Stimulated activated CD8-positive, alpha-beta memory T cell treated with anti-CD3 and anti-CD28 coated beads, Interleukin-7, amount 100 ng/mL, for 48 hours (primary cell): ENCODE data around the gene C22orf39.

ENCODE experiments used
- DNase-seq, 2 donors: peaks; one replicate each; pipeline ENCODE4 v3.0.0-alpha.2; 2020; ENCODE audit warnings: low read depth in 1 of 2; ENCODE audit errors: extremely low read depth in 1 of 2

C22orf39 gene

GRCh38 chr22:19432133-19432851 is 15.2 kb downstream of the C22orf39 start, which contains the start of gene MRPL40:
Gene MRPL40 (plus strand): TSS chr22:19432545. CDS start chr22:19432555, 10 bp downstream.
- DNase-seq: peak; percentile 86 to 88

DNA sequence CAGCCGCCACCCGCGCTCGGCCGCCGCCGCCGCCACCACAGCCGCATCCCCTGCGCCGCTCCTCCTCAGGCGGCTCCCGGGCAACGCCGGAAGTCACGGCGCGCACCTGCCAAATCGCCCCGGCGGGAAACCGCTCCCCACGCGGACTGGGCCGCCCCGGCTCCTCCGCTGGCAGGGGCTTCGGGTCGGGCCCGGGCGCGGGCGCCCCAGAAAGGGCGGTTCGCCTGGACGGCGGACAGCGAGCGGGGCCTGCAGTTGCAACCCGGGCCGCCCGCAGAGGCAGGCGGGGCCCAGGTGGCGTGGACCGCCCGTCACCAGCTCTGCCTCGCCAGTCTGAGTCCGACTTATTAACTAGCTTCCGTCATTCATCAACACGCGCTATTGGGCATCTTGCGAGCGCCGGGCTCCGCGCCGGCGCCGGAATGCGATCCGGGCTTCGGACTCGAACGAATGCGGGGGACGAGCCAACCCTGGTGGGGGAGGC is 15.8 kb downstream of the C22orf39 start, which contains the start of gene HIRA:
TSS of gene HIRA (minus strand) at position 85 of the 484 bp plus-strand sequence. CDS start 257 bp downstream, outside the sequence.
- DNase-seq: peak; percentile 57 to 74

- DNase-seq: no peak
Measured at GRCh38 chr22:19430890-19431541, 16.5 kb downstream of the C22orf39 start.

- DNase-seq: no peak
Measured at GRCh38 chr22:19429950-19430889, 17.3 kb downstream of the C22orf39 start.

DNA sequence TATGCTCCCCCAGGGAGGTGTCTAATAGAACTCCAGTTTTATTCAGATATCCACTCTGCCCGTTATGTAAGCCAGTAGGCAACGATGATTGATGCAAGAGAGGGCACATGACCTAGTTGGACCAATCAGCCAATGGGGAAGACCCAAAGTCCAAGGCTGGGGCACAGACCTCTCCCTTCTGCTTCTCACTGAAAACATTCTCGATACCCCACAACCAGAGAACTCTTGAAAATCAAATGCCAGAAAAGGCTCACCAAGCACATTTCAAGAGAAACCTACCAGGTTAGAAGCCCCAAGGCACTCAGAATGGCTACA is 23.4 kb downstream of the C22orf39 start:
- DNase-seq: no peak

GRCh38 chr22:19422440-19423301 is 24.8 kb downstream of the C22orf39 start:
- no peak for DNase-seq

- DNase-seq: no peak
Measured at GRCh38 chr22:19420321-19420720, 27.2 kb downstream of the C22orf39 start.

GRCh38 chr22:19419464-19420178 is 27.9 kb downstream of the C22orf39 start:
- peak; percentile 9 to 53 for DNase-seq

- DNase-seq: no peak
Measured at GRCh38 chr22:19419086-19419463, 28.4 kb downstream of the C22orf39 start.

DNA sequence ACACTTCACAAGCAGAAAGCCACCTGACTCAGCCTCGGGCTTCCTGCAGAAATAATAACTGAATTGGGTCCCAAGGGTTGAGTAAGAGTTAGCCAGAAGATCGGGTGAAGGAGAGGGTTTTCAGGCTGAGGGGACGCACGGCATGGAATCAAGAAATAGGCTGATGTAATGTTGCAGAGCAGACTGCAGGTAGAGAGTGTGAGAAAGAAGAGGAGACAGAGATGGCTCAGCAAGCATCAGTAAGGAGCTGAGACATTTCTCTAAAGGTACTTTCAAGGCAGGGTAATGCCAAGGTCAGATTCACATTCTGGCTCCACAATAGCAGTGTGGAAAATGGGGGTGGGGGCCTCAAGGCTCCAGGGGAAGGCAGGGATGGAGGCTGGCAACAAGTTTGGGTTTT is 34.6 kb downstream of the C22orf39 start:
- DNase-seq: no peak

GRCh38 chr22:19412478-19412877 is 35.0 kb downstream of the C22orf39 start:
- DNase-seq: no peak

- DNase-seq: no peak
Measured at GRCh38 chr22:19411690-19412045, 35.8 kb downstream of the C22orf39 start.

GRCh38 chr22:19410941-19411689 is 36.4 kb downstream of the C22orf39 start:
- DNase-seq: no peak

DNA sequence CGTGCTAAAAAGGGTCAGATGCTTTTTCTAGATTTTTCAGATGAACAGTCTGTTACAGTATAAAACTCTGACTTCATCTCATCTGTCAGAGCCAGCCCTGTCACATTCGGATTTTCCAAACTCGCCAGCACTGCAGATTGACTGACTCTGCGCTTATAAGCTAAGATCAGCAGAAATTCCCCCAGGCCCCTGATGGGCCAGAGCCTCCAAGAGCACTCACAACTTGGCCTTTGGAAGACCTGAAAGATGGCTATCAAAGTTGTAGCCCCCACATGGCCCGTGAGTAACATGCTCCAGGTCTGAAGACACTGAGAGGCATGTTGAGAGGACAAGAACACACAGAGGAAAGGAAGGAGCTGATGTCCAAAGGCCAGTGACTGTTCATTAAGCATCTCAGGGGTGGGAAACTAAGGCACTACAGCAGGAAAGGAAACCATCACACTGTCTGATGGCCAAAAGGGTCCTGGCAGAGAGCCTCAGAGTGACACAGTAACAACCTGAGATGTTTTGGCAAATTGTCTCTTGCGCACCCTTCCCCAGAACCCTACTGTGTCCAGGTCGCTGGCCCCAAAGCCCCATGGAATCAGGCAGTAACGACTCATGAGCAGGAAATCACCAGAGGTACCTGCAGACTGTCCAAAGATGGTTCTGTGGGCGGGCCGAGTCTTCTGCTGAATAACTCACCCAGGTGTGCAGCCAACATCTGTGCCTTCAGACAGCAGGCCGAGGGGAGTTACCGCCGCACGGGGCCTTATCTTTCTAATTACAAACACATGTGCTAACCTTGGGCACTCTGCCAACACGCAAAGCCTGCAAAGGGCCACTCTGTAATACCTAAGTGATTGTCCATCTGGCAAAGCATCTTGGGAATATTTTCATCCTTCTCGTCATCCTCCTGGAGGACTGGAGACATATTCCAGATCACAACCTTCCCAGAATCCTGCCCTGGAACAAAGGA is 39.6 kb downstream of the C22orf39 start:
- DNase-seq: no peak

DNA sequence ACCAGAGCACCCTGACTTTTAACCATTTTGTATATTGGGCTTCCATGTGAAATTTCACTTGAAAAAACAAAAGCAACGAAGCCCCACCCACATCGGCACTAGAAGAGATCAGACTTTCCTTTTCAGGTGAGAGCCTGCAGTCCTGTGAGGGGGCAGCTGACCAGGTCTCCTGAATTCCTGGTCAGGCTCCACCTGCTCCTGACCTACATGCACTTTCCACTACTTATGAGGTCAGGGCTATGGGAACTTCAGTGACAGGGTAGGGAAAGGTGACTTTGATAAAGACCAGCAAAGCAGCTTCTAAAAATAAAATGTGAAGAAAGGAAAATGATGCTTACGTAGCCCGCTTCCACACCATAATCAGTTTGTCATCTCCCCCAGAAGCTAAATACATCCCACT is 40.7 kb downstream of the C22orf39 start:
- DNase-seq: no peak

DNA sequence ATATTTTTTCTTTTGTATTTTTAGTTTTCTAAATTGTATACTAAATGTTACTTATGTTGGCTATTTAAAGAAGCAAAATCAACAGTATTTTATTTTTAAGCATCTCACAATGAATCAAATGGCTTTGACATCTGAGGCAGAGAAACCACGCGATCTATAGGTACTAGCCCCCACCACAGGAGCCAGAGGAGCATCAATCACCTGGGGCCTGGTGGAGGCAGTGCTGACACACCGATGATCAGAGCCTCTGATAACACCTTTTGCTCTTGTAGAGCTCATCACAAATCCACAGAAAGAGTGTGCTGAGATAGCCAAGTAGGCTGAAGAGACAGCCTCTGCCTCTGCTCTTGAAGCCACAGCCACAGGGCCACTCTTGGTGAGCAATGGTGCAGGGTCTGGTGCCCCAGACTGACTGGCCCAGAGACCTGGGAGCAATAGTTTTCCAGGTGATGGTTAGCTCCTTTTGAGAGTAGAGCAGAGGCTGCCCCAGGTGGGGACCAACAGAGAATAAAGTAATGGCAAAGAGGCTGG is 41.2 kb downstream of the C22orf39 start:
- DNase-seq: no peak

DNA sequence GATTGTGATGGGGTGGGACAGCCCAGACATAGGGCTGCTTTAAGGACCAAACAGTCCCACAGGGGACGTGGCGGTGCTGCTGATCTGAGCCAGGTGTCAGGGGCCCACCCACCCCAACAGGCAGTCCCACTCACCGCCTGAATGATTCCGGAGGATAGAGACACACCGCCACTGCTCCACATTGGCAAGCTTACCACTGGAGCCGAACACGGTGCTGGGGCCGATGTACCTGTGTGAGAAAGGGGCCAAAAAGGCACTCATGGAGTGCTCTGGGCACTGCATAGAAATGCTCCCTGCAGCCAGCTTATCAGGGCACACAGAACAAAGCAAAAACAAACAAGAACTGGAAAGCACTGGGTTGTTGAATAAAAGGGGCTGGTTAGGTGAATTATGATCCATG is 41.9 kb downstream of the C22orf39 start:
- no peak for DNase-seq

- no peak for DNase-seq
Measured at GRCh38 chr22:19405133-19405532, 42.4 kb downstream of the C22orf39 start.
